ENCODE measurements around the gene MCL1.
A peak's percentile ranks its signal among the peaks of the same experiment; 100 is the strongest.
"Not testable (repeated sequence)": the region's sequence is repeated elsewhere in the genome, so short reads cannot be mapped to it uniquely, and the experiment has no call there.

MCL1 gene

DNA sequence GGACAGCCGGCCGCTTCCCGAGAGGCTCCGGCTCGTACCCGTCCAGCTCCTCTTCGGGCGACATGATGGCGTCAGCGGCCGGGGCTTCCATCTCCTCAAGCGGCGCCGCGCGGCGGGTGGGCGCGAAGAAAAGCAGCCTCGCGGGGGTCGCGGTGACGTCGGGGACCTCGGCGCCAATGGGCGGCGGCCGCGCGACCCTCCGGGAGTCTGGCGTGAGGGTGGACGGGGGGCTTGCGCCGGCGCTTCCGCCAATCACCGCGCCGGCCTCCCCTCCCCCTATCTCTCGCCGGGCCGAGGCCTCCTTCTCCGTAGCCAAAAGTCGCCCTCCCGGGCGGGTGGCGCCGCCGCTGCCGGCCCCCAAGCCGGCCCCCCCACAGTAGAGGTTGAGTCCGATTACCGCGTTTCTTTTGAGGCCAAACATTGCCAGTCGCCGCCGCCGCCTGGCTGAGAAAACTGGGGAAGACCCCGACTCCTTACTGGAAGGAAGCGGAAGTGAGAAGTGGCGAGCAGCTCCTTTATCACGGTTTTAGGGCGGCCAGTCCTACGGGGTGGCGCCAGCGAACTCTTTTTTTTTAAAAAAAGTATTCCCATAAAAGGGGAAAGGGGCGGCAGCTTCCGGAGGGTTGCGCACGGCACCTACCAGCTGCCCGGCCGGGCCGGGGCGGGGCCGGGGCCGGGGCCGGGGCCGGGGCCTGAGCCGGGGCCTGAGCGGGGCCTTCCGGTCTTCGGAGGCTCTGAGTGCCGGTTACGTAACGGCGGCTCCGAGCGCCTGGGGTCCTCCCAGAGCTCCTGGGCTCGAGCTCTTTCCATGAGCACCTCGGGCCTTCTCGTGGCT is at the start of gene MCL1:
Gene MCL1 (minus strand): TSS at position 501 of the 835 bp plus-strand sequence. CDS start 80 bp downstream, at position 421.
- peak; percentile 95 for DNase-seq

DNA sequence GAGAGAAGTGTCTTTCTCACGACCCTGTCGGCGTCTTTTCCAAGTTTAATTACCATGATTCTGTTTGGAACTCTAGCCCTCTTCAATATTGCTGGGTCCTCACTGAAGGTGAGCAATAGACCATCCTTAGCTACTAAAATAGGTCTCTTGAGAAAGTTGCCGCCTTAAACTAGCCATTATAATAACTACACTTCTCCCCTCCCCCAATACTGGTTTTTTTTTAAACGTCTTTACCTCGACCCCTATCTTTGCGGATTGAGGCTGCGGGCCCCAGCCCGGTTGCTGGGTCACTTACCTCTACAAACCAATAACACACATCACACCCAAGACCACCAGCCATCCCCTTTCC is 49.3 kb upstream of the MCL1 start:
- no peak for DNase-seq

DNA sequence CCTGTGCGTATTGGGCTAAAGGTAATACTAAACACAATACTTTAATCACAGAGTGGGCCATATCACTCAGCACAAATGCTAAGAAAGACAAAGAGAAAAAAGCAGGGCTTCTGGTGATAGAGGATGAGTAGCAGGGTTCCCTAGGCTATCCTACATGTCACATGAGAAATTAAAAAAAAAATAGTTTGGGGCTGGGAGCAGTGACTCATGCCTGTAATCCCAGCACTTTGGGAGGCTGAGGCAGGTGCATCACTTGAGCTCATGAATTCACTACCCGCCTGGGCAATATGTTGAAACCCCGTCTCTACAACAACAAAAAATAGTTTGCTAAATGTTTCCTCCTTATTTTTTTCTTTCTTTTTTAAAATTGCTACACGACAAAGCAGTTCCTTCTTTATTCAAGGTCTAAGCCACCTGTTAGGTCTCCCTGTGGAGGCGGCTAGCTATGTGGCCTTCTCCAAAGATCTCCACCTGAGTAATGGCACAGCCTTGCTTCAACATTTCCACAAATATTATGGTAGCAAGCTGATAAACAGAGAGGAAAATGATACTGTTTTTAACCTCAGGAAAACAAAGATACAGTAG is 48.5 kb upstream of the MCL1 start:
- no peak for DNase-seq

DNA sequence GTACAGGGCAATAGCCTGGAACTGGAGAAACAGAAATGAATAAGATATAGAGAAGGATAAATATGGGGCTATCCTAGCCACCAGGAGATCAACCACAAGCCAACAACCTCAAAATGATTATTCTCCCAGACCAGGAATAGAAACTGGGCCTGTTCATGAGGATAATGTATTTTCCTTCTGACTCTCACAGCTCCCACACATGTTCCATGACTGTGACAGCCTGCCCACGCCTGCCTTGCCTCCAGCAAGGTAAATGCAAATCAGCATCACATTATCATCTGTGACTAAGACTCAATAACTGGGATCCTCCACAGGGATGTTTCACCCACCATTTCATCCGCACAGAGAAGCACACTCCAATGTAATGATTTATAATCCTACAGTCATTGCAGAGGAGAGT is 46.7 kb upstream of the MCL1 start:
- DNase-seq = no peak

DNA sequence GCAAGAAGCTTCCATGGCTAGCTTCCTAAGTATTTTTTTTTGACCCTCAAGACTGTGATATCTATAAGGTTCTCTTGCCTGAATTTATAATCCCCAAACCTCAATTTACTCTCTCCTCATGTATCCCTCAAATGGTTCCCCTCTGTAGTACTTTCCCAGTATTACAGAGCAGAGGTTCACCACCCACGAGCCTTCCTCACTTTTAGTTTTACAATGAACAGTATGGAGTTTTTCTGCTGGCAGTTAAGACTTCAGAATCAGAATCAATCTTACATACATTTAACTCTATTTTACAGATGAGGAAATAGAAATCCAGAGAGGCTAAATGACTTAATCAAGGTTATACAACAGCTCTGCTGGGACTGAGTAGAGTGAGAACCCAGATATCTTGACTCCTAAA is 45.1 kb upstream of the MCL1 start:
- not testable (repeated sequence) for DNase-seq

DNA sequence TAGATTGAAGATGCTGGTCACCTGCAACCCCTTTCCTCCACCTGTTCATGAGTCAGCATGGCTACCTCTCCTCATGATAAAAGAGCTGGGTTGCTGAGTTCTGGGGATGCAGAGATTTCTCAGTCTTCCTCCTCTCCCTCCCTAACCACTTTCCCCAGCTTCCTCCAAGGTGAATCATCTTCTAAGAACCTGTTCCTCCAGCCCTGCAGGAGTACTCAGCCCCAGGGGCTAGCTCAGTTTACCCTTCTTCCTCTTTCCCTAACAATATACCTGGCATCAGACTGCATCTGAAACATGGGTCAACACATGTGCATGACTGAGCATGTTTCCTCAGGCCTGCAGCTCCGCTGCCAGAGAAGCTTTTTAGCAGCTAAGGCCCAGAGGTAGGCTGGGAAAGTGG is 44.7 kb upstream of the MCL1 start:
- not testable (repeated sequence) for DNase-seq

DNA sequence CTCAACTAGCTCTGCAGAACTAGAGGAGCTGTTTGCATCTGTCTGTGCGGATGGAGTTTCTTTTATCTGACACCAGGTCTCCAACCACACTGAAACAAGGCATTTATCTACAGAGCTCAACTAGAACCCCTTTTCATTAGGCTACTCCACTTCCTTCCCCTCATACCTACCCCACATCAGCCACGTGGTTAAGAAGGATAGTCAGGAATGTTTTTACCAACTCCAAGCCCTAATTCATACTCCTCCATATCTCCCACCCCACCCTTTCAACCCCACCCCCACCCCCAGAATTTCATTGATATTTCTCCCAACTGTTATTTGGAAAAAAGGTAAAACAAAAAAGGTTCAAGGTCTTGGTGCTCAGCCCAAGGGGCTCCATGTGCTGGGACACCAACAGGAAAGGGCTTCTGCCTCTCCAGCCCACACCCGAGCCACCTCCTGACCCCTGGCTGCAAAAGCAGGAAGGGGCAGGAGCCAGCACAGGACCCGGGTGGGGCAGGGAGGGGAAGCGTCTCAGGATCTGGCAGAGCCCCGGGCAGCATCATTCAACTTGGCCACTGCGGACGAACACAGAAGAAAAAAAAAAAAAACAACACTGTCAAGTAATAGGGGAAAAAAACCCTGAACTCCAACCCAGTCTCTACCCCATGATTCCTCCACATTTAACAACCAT is 43.0 kb upstream of the MCL1 start:
- no peak for DNase-seq

DNA sequence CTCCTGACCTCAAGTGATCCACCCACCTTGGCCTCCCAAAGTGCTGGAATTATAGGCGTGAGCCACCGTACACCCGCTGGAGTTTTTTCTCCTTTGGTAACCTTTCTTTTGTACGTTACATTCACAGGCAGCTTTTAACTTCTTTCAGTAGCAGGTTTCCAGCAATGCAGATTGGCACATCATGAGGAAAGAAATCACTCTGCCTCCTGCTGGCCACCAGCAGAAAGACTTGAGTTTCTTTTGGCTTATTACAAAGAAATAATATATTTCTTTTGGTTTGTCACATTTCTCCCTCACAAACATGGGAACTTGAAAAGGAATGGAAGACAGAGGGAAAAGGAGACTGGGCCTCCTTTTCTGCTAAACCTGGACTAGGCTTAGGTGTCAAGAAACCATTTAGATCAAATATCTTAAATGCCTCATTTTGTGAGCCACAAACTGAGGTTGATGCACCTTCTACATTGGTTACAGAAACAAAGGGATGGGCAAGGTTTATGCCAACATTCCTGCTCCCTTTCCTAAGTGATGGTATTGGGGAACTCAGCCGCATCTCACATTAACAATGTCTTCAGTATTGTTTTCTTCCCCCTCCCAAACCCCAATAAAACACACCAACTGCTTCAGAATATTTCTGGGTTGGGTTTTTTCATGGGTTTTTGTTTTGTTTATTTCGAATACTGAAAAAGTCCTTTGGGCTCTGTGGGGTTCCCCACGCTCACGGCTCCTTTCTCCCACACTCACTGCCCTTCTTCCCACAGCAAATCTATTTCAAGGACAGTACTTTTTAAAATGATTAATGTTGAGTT is 42.3 kb upstream of the MCL1 start:
- DNase-seq = no peak

DNA sequence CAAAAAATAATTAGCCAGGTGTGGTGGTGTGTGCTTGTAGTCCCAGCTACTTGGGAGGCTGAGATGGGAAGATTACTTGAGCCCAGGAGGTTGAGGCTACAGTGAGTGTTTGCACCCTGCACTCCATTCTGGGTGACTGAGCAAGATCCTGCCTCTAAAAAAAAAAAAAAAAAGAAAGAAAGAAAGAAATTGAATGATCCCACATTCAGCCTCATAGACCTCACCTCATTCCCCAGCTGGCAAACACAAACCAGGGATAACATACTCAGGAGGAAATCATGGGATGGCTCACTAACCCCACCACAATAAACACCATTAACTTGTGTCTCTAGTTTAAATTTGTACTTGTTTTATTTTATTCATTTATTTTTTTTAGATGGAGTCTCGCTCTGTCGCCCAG is 41.5 kb upstream of the MCL1 start:
- DNase-seq = no peak

DNA sequence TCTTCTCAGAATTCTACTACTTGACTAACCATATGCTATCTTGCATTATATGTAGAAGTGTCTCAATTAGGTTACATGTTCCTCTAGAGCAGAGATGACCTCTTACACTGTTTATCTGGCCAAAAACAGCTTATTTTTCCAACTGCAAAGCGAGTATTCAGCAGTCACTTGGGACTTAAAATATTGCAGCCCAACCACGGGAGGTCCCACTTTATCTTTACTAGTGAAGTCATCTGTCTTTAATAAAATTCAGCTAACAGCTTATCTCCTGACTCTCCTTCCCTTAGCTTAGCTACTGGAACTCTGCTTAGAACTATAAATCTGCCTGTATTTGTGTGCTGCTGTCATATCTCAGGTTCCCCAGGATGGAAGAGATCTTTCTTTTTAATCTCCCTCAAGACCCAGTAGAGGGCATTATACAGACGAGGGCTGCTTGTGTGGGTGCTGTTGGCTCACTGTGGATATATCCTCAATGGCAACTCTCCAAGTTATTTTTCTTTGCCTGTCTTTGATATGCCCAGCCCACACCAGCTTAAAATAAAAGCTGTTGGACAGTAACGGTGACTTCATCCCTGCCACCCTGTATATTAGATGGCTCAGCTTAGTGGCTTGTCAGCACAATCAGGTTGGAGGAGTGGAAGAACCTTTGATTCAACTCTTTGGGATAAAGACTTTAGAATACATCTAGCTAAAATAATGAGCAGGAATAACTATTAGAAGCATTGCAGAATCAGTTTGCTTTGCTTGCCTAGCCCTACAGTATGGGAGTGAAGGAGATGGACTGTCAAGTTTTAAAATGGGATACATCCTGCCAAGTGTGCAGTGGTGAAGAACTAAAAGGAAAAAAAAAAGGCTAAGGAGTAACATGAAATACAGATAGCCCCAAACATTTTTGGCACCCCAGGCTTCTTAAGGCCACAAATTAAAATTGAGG is 40.4 kb upstream of the MCL1 start:
- DNase-seq = peak; percentile 46

DNA sequence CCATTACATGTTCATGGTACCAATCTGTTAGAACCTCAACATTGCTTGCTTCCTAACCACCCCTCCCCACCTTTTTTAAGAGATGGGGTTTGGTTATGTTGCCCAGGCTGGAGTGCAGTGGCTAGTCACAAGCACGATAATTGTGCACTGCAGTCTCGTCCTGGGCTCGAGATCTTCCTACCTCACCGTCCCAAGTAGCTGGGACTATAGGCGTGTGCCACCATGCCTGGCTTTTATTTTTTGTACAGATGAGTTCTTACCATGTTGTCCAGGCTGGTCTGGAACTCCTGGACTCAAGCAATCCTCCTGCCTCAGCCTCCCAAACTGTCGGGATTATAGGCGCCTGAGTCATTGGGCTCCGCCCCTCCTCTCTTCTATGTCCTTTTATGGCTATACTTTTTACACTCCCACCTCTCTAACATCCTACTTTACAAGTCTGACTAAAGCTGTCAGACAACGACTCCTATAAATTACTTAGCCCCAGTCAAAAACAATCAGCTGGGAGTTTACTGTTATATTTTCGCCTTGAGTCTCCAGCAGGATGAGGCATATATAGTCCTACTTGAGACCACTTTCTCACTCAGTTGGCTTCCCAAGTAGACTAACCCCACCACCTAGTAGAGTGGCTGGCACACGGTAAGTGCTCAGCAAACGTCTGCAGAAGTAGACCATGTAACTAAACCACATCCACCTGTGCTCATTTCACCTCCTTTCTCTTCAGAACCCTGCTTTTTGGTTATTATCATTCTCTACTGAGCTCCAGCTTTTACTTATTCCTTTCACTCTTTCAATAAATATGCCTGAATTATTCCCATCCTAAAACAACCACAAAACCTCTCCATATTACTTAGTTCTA is 36.2 kb upstream of the MCL1 start:
- no peak for DNase-seq

DNA sequence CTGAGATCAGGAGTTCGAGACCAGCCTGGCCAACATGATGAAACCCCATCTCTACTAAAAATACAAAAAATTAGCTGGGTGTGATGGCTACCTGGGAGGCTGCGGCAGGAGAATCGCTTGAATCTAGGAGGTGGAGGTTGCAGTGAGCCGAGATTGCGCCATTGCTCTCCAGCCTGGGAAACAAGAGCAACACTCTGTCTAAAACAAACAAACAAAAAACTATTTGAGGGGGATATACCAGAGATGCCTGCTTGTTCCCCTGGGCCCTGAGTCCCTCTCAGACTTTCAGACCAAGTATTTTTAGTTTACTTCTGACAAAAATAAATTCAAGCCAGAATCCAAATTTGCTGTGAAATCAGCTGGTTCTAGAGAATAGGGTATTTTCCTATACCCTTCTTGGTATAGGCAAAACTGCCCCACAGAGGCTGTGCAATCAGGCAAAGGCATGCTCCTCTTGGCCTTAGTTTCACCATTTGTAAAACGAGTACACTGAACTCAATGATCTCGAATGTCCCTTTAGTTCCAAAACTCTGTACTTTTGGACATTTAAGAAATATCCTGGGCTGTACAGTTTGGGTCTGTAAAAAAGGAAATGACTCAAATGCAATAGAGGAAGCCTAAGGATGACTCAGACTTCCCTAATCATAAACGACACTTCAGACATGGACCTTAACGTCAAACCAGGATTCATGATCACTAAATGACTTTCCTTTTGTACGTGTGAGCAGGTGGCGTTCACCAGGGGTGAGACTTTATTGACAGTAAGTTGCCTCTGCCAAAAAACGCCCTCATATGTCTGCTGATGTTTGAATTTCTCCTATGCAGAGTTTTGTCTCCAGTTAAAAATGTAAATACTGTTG is 33.9 kb upstream of the MCL1 start:
- DNase-seq = peak; percentile 95

DNA sequence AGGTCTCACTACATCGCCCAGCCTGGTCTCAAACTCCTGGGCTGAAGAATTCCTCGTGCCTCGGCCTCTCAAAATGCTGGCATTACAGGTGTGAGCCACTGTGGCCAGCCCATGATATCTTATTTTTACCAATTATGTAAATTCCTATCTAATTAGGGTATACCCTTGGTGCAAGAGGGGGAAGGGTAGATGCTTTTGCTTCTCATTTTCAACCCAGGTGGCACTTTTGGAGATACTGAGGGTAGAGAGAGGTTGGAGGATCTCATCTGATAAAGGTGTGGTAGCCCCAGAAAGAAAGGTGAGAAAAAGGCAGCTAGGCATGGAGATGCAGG is 32.6 kb upstream of the MCL1 start:
- DNase-seq = no peak

DNA sequence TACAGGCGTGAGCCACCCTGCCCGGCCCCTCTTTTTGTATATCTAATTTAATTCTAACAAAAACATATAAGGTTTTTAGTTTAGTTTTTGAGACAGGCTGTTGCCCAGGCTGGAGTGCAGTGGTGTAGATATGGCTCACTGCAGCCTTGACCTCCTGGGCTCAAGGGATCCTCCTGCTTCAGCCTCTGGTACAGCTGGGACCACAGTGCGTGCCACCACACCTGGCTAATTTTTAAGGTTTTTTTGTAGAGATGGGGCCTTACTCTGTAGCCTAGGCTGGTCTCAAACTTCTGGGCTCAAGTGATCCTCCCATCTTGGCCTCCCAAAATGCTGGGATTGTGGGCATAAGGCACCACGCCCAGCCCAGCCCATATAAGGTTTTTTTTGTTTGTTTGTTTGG is 31.2 kb upstream of the MCL1 start:
- DNase-seq = no peak

DNA sequence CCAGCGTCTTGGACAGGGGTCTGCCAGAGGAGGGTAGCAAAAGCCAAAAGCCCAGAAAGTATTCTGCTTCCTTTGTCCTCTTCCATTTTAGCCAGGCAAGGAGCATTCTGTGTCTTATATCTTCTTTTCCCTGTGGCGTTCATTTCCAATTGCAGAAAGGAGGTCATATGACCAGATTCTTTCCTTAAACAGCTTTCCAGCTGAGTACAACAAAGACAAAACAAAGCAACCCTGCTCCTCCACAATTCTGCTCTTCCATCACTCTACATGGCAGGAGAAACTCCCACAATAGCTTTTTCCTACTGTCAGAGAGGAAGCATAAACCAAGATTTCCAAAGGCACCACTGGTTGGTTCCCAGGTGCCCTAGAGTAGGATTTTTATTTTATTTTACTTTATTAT is 30.3 kb upstream of the MCL1 start:
- DNase-seq = no peak

DNA sequence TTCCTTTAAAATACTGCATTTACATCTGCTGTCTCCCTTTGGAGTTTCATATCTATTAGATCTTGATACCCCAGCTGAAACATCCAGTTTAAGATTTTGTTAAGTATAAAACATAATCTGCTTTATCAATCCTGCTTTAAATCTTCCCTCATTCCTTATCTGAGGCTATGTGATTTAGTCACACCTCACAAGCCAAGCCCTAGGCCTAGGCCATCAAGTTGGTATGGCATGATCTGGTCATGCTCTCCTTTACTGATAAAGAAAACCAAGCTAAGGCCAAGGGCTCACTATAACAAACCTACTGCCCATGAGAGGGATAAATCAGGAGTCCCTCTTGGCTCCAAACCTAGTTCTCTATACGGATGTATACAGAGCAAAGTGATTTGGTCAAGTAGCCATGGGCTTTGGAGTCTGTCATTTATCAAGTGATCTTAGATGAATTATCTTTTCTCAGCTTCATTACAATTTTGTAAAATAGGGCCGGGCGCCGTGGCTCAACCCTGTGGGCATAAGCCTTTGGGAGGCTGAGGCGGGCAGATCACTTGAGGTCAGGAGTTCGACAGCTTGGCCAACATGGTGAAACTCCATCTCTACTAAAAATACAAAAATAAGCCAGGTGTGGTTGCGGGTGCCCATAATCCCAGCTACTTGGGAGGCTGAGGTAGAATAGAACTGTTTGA is 27.2 kb upstream of the MCL1 start:
- no peak for DNase-seq

DNA sequence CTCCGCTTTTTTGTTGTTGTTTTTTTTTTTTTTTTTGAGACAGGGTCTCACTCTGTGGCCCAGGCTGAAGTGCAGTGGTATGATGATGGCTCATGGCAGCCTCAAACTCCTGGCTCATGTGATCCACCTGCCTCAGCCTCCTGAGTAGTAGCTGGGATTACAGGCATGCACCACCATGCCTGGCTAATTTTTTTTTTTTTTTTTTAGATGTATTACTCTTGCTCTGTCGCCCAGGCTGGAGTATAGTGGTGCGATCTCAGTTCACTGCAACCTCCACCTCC is 26.0 kb upstream of the MCL1 start:
- DNase-seq = not testable (repeated sequence)

DNA sequence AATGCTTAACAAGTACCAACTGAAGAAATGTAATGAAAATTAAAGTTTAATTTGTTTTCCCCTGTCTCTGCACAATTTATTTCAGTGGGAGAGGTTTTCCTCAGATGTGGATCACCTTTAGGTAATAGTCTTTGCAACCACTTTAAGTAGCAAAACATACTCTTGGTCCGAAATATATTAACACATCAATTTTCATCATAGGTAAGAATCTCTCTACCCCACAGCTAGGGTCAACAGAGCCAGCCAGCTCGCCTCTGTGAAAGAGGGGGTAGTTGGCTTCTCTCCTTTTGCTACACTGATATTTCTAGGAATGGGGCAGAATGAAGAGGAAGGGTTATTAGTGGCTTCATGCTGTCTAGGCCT is 24.8 kb upstream of the MCL1 start:
- DNase-seq = no peak

DNA sequence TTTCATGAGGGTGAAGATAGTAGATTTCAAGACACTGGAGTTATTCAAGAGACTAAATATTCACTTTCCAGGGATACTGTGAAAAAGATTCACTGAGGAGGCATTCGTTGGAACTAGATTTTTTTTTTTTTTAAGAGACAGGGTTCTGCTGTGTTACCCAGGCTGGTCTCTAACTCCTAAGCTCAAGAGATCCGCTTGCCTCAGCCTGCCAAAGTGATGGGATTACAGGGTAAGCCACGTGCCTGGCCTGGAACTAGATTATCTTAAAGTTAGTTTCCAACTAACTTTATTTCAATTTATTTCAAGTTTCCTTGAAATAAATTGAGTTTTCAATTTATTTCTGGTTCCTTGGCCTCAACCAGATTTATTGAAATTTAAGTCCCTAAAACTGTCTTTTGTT is 24.3 kb upstream of the MCL1 start:
- no peak for DNase-seq

DNA sequence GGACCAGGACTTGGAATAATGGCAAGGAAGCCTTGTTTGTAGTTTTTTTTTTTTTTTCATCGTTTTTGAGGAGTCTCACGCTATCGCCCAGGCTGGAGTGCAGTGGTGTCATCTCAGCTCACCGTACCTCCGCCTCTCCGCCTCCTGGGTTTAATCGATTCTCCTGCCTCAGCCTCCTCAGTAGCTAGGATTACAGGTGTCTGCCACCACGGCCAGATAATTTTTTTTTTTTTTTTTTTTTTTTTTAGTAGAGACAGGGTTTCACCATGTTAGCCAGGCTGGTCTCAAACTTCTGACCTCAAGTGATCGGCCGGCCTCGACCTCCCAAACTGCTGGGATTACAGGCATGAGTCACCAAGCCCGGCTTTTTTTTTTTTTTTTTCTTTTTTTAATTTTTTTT is 23.0 kb upstream of the MCL1 start:
- not testable (repeated sequence) for DNase-seq

Measured in NCI-H2029 (cell line).